ENCODE data around the gene GNAI2.
"Not testable (repeated sequence)": the region's sequence is repeated elsewhere in the genome, so short reads cannot be mapped to it uniquely, and the experiment has no call there.

The GNAI2 gene

DNA sequence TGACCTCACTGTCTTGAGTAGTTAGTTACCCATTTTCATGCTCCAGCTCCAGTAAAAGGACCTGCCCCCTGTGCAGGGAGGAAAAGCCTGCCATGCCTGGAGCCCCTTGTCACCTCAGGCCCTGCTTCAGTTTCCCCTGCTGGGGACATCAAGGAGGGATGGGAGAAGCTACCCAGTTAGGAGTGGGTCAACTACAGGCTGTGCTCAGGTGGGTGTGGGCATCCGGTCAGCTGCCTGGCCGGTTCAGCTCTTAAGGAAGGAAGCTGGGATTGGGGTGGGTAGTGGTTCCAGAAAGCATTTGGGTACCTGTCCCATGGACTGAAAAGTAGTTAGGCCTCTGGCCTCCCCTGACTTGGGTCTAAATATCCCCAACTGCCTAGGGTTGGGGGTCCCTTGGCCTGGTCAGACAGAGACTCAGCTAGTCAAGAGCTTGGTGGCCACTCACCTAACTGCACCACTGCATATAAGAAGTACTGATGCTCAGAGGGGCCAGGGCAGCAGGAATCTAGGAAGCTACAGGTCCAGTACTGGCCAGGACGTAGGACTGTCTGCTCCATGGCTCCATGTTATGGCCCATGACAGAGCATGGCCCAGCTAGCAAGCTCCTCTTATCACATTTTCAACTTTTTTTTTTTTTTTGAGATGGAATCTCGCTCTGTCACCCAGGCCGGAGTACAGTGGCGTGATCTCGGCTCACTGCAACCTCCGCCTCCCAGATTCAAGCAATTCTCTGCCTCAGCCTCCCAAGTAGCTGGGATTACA is 43.4 kb downstream of the GNAI2 start:
- WGBS, result 95% methylated on average over 8 of the region's 8 CpGs
- H3K27me3 ChIP-seq (ENCODE audit: insufficient read depth, low read length), result peaks cover 29% of the 10 kb centered on the region

DNA sequence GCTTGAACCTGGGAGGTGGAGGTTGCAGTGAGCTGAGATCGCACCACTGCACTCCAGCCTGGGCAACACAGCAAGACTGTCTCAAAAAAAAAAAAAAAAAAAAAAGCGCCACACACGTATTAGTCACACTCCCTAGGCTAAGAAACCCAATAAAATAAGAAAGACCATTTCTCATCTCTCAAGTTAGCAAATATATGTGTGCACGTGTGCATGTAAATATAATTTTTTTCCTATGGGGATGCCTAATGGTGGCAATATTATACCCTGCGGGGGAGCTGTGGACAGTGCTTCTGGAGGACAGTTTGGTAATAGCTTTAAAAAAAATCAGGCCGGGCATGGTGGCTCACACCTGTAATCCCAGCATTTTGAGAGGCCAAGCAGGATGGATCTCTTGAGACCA is 48.1 kb downstream of the GNAI2 start:
- not testable (repeated sequence) for H3K9ac ChIP-seq (ENCODE audit: low read depth, low read length); H3K27ac ChIP-seq (ENCODE audit: low read depth, low read length); H3K27me3 ChIP-seq (ENCODE audit: insufficient read depth, low read length); H3K4me3 ChIP-seq (ENCODE audit: low read length); H3K9me3 ChIP-seq (ENCODE audit: insufficient read depth, low read depth, low read length); H3K4me1 ChIP-seq (ENCODE audit: insufficient read depth, low read length)
- peaks cover 29% of the 10 kb centered on the region for H3K36me3 ChIP-seq (ENCODE audit: insufficient read depth, low read length)
- 96% methylated on average over 4 of the region's 6 CpGs for WGBS

More for the DNA sequence above, 43.4 kb downstream of the GNAI2 start:
- no peak overlapping the region for H3K27ac ChIP-seq (ENCODE audit: low read depth, low read length)
- H3K4me1 ChIP-seq (ENCODE audit: insufficient read depth, low read length), result no peaks in the 10 kb centered on the region
- H3K36me3 ChIP-seq (ENCODE audit: insufficient read depth, low read length), result no peaks in the 10 kb centered on the region
- no peaks in the 10 kb centered on the region for H3K9me3 ChIP-seq (ENCODE audit: insufficient read depth, low read depth, low read length)
- no peak overlapping the region for H3K9ac ChIP-seq (ENCODE audit: low read depth, low read length)
- H3K4me3 ChIP-seq (ENCODE audit: low read length), result no peak overlapping the region

DNA sequence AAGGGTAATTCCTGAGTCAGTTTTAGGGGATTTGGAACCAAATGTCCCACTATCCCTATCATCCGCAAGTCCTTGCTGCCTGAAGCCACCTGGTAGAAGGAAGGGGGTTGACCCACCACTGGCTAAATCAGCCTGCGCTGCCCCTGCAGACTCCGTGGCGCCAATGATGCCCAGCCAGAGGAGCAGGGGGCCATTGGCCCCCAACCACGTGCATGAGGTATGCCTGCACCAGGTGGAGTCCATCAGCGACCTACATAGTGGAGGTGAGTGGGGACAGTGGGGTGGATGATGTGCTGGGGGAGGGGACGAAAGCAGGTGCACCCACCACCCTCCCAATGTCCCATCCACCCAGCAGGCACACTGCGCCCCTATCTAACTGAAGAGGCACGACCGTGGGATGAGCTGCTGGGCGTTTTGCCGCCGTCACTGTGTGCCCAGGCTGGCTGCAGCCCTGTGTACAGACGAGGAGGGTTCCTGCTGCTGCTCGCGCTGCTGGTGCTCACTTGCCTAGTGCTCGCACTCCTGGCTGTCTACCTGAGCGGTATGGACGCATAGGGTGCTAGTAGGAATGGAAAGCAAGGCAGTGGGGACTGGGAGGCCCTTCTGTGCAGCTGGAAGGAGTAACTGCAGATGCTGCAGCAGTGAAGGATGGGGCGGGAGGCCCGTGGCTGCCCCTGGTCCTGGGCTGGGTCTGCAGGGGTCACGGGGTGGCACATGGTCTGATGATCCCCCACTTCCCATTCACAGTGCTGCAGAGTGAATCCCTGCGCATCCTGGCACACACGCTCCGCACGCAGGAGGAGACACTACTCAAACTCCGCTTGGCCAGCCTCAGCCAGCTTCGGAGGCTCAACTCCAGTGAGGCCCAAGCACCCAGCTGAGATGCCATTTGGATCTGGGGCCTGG is 50.6 kb downstream of the GNAI2 start:
- Histone ChIP-seq H3K27me3 (ENCODE audit: insufficient read depth, low read length) (no peaks in the 10 kb centered on the region), H3K4me3 (ENCODE audit: low read length) (no peak overlapping the region), H3K4me1 (ENCODE audit: insufficient read depth, low read length) (no peaks in the 10 kb centered on the region), H3K9me3 (ENCODE audit: insufficient read depth, low read depth, low read length) (no peaks in the 10 kb centered on the region), H3K36me3 (ENCODE audit: insufficient read depth, low read length) (peaks cover 45% of the 10 kb centered on the region), H3K27ac (ENCODE audit: low read depth, low read length) (no peak overlapping the region), H3K9ac (ENCODE audit: low read depth, low read length) (no peak overlapping the region)
- 93% methylated on average over 27 of the region's 28 CpGs for WGBS

DNA sequence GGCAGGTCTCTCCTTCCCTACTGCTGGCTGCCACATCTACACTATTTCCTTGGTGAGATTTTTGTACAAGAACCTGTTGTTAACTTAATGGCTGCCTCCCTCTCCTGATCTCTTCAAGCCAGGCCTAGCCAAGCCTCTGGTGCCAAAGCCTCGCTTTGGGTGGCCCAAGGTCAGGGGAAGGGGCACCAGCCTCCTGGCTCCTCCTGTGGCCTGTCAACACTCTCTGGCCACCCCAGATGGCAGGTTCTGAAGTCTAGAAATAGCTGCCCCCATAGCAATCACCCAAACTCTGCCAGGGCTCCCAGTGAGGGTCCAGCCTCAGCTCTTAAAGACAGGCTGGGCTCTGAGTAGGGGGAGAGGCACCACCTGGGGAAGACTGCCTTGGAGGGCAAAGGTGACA is 51.3 kb downstream of the GNAI2 start:
- H3K4me1 ChIP-seq (ENCODE audit: insufficient read depth, low read length), result no peaks in the 10 kb centered on the region
- 94% methylated on average over 1 of the region's 1 CpG for WGBS
- H3K9me3 ChIP-seq (ENCODE audit: insufficient read depth, low read depth, low read length), result no peaks in the 10 kb centered on the region
- H3K27me3 ChIP-seq (ENCODE audit: insufficient read depth, low read length), result no peaks in the 10 kb centered on the region
- H3K27ac ChIP-seq (ENCODE audit: low read depth, low read length), result no peak overlapping the region
- no peak overlapping the region for H3K9ac ChIP-seq (ENCODE audit: low read depth, low read length)
- H3K36me3 ChIP-seq (ENCODE audit: insufficient read depth, low read length), result peaks cover 45% of the 10 kb centered on the region
- H3K4me3 ChIP-seq (ENCODE audit: low read length), result no peak overlapping the region

DNA sequence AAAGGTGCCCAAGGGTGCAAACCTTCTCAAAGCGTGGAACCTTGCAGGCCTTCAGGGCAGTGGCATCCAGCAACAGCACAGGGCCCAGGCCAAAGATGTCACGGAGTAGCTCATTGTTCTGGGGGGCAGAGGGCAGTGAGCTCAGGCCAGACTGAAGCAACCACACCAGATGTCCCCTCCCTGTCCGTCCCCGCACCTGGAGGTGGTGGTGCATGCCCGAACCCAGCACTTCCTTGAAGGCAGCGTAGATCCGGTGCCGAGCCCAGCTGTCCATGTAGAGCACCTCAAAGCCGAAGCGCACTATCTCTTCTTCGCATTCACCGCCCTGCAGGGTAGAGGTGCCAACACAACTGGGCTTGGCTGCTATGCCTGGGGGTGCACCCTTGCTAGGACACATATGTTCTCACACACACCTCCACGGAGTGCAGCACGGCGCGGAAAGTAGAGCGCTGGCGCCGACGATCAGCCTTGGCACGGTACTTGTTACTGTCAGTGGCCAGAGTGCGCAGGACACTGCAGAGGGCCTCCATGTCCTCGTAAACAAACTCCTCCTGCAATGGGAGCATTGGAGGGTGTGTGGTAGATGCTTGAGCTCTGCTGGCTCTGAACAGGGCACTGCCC is 52.5 kb downstream of the GNAI2 start:
- H3K27ac ChIP-seq (ENCODE audit: low read depth, low read length), result no peak overlapping the region
- peaks cover 45% of the 10 kb centered on the region for H3K36me3 ChIP-seq (ENCODE audit: insufficient read depth, low read length)
- no peaks in the 10 kb centered on the region for H3K27me3 ChIP-seq (ENCODE audit: insufficient read depth, low read length)
- no peaks in the 10 kb centered on the region for H3K9me3 ChIP-seq (ENCODE audit: insufficient read depth, low read depth, low read length)
- no peak overlapping the region for H3K9ac ChIP-seq (ENCODE audit: low read depth, low read length)
- 97% methylated on average over 23 of the region's 23 CpGs for WGBS
- H3K4me3 ChIP-seq (ENCODE audit: low read length), result no peak overlapping the region
- no peaks in the 10 kb centered on the region for H3K4me1 ChIP-seq (ENCODE audit: insufficient read depth, low read length)

DNA sequence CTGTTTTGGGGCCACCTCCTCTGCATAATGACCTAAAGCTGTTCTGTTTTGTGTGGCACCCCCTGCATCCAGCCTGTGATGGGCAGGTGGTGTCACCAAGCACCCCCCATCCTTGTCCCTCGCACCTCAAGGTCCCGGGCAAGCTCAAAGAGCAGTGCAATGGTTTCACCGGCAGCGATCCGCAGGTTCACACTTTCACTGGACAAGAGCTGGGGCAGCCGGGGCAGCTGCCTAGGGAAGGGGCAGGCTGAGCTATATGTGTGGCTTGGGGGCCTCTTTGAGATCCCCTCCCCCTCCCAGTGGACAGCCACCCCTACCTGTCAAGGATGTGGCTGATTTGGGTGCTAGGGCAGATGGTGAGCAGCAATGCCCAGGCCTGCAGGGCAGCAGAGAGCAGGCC is 53.1 kb downstream of the GNAI2 start:
- Histone ChIP-seq H3K4me3 (ENCODE audit: low read length) (no peak overlapping the region), H3K4me1 (ENCODE audit: insufficient read depth, low read length) (no peaks in the 10 kb centered on the region), H3K9me3 (ENCODE audit: insufficient read depth, low read depth, low read length) (no peaks in the 10 kb centered on the region), H3K27me3 (ENCODE audit: insufficient read depth, low read length) (no peaks in the 10 kb centered on the region), H3K9ac (ENCODE audit: low read depth, low read length) (no peak overlapping the region), H3K36me3 (ENCODE audit: insufficient read depth, low read length) (peaks cover 45% of the 10 kb centered on the region), H3K27ac (ENCODE audit: low read depth, low read length) (no peak overlapping the region)
- 97% methylated on average over 6 of the region's 6 CpGs for WGBS

DNA sequence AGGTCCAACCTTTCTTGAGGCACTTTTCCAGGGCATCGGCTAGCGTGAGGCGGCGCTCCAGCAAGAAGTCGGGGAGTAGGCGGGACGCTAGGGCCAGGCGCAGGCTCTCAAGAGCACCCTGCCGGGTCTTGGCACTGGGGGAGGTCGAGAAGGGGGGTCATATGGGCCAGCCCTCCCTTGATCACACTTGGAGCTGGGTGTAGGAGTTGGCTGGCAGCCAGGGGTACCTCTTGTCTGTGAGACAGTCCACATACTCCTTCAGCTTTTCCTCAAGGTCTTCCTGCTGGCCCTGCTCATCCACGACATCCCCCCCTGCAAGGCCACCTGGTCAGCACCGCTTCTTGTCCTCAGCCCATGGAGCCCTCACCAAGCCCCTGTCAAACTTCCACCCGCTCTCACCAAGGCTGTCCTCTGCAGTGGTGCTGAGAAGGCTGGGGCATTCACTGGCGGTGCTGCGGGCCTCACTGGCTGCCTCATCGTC is 54.2 kb downstream of the GNAI2 start:
- Histone ChIP-seq H3K36me3 (ENCODE audit: insufficient read depth, low read length) (peaks cover 45% of the 10 kb centered on the region), H3K9ac (ENCODE audit: low read depth, low read length) (no peak overlapping the region), H3K4me1 (ENCODE audit: insufficient read depth, low read length) (no peaks in the 10 kb centered on the region), H3K4me3 (ENCODE audit: low read length) (no peak overlapping the region), H3K27ac (ENCODE audit: low read depth, low read length) (no peak overlapping the region), H3K27me3 (ENCODE audit: insufficient read depth, low read length) (no peaks in the 10 kb centered on the region), H3K9me3 (ENCODE audit: insufficient read depth, low read depth, low read length) (no peaks in the 10 kb centered on the region)
- 95% methylated on average over 16 of the region's 16 CpGs for WGBS

DNA sequence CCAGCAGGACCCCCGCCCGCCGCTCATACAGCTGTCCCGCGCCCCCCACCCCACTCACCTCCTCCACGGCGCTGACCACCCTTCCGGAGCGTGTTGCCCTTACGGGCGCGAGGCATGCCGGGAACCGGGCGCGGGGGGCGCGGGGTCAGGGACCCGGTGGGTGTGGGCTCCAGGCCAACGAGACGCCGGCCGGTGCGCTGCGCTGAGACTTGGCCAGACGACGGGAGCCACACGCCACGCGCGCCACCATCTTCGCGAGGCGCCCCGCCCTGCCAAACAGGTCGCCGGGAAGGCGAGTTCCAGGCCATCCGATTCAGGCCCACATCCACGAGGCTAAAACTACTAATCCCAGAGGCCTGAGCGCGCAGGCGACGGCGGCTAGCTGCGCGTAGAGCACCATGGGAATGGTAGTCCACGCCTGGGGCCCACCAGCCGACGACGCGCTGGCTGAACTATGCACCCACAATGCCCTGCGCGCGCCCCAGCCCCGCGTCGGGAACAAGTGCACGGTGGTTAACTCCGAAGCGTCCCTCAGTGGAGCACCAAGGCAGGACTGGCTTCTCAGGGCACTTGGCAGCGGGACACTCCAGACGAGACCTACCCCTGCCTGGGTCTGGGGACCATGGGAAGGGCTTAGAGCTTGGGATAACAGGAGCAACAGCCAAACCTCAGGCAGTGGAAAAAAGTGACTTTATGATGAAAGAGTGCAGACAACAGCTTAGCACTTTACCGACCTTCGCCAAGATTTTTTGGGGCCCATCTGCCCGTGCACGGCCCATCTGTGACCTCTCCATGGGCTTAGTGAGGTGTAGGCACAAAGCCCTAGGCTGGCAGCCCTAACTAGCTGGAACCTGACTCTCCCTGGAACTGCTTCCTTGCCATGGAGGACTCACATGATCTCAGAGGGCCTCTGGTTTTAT is 56.4 kb downstream of the GNAI2 start, which contains the start of gene IFRD2:
Gene IFRD2, minus strand, starts transcription at position 271 of the 920 bp plus-strand sequence. Its CDS starts 155 bp downstream, at position 116.
- Histone ChIP-seq H3K9ac (ENCODE audit: low read depth, low read length) (peak within 1 kb of the TSS; percentile 93), H3K4me3 (ENCODE audit: low read length) (peak within 1 kb of the TSS; percentile 97), H3K27ac (ENCODE audit: low read depth, low read length) (peak within 1 kb of the TSS; percentile 58), H3K9me3 (ENCODE audit: insufficient read depth, low read depth, low read length) (no peaks in the 10 kb centered on the region), H3K36me3 (ENCODE audit: insufficient read depth, low read length) (peaks cover 33% of the 10 kb centered on the region), H3K27me3 (ENCODE audit: insufficient read depth, low read length) (no peaks in the 10 kb centered on the region), H3K4me1 (ENCODE audit: insufficient read depth, low read length) (no peaks in the 10 kb centered on the region)
- 4% methylated on average over 67 of the region's 67 CpGs for WGBS

DNA sequence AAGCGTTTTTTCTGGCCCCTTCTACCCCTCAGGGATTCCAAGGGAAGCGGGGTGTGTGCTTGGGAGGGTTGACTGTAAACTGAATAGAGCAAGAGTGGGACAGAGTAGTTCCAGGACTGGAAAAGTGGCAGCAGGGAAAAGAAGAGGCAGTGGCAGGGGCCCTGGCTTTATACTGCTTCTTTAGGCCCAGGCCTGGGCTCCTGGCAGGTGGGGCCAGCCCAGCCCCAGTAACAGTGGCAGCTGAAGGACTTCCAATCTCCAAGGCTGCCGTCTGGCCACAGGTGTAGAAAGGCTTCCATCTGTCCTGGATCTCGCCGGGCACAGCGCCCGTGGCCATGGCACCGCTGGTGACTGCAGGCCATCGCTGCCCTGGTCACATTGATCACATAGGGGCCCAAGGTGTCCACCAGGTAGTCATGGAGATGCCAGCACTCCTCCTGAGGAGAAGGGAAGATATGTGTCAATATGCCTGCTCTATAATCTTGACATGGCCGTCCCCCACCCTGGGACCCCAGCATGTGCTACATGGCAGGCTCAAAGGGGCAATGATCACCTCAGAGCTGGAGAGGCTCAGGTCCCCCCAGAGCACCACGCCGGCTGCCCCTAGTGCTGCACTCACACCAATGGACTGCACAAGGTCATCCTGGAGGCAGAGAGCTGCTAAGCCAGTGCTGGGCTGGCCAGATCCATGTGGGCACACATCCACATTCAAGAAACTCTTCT is 57.2 kb downstream of the GNAI2 start:
- Histone ChIP-seq H3K27ac (ENCODE audit: low read depth, low read length) (no peak overlapping the region), H3K36me3 (ENCODE audit: insufficient read depth, low read length) (peaks cover 25% of the 10 kb centered on the region), H3K27me3 (ENCODE audit: insufficient read depth, low read length) (no peaks in the 10 kb centered on the region), H3K9me3 (ENCODE audit: insufficient read depth, low read depth, low read length) (no peaks in the 10 kb centered on the region), H3K9ac (ENCODE audit: low read depth, low read length) (peak overlapping the region; percentile 52), H3K4me3 (ENCODE audit: low read length) (peak overlapping the region; percentile 97), H3K4me1 (ENCODE audit: insufficient read depth, low read length) (no peaks in the 10 kb centered on the region; the same call in 1 of the 2 replicates)
- WGBS, result 92% methylated on average over 12 of the region's 12 CpGs

DNA sequence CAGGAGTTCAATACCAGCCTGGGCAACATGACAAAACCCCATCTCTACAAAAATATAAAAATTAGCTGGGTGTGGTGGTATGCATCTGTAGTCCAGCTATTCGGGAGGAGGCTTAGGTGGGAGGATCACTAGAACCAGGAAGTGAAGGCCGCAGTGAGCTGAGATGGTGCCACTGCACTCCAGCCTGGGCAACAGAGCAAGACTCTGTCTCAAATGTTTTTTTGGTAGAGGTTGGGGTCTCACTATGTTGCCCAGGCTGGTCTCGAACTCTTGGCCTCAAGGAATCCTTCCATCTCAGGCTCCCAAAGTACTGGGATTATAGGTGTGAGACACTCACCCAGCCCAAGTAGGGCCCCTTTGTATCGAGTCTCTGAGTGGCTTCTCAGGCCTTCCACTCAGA is 58.1 kb downstream of the GNAI2 start:
- peaks cover 16% of the 10 kb centered on the region for H3K36me3 ChIP-seq (ENCODE audit: insufficient read depth, low read length)
- H3K27me3 ChIP-seq (ENCODE audit: insufficient read depth, low read length), result no peaks in the 10 kb centered on the region
- H3K9ac ChIP-seq (ENCODE audit: low read depth, low read length), result no peak overlapping the region
- no peak overlapping the region for H3K4me3 ChIP-seq (ENCODE audit: low read length)
- no peaks in the 10 kb centered on the region; the same call in 1 of the 2 replicates for H3K4me1 ChIP-seq (ENCODE audit: insufficient read depth, low read length)
- no peaks in the 10 kb centered on the region for H3K9me3 ChIP-seq (ENCODE audit: insufficient read depth, low read depth, low read length)
- WGBS, result 86% methylated on average over 4 of the region's 4 CpGs
- no peak overlapping the region for H3K27ac ChIP-seq (ENCODE audit: low read depth, low read length)

All from HUES64 (cell line).